RWPE1 (cell line): ENCODE results near the gene MBNL2.

Experiments used
- CTCF ChIA-PET: fragments of 350-600 bp; sonication (Branson Sonifier 250); formaldehyde crosslinking; extraction: SDS; loops from one replicate; lab custom pipeline; 2021; lab: Yijun Ruan, JAX
- POLR2A ChIA-PET: fragments of 400-600 bp; formaldehyde crosslinking; extraction: SDS; loops from one replicate; lab custom pipeline; 2020; ENCODE audit warnings: antibody characterized with exemption; ENCODE audit not compliant: low non-redundant PET; lab: Yijun Ruan, JAX
- DNase-seq: peaks from one replicate; pipeline ENCODE4 v3.0.0; 2012; ENCODE audit warnings: low spot score
- H3K27ac ChIP-seq: fragments of 450-650 bp; 2 replicates; pipeline ENCODE4 v1.5.1; 2017
- TF ChIP-seq, protein P1 (sequence below): fragments of 450-650 bp; conservative IDR thresholded peaks from 2 replicates; pipeline ENCODE4 v1.5.1; 2017; ENCODE audit warnings: low read depth, mild to moderate bottlenecking

Gene MBNL2

DNA sequence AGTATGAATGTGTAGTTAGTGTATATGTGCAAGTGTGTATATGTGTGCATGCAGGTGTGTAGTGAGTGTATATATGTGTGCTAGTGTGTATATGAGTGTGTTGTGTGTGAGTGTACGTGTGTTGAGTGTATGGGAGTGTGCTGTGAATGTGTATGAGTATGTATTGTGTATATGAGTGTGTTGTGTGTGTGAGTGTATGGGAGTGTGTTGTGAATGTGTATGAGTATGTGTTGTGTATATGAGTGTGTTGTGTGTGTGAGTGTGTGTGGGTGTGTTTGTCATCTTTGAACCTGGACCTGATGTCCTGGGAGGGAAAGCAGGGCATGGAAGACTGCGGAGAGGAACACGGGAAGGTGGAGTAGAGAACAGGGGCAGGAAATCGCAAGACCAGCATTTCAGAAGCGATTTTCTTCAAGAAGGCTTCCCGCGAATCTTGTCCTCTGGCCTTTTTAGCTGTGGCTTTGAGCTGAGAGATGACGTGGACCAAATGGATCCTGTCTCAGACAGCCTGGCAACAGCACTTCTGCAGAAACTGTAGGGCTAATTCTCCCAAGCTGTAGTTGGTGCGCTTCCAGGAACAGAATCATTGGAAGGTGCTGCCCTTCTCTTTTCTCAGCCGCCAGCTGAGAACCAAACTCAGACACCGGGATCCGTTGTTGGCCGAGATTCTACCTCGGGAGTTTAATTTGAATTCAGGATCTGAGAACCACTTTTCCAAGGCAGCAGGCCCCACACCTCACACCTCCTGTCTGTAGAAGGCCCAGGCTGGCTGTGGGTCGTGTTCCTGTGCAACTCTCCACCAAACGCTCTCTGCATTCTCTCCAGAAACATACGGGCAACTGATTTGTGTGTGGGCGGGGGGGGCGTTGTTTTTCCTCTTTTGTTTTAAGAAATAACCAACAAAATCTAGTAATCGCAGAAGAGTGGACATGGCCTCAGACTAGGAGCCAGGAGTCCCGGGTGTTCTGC, 117.2 kb downstream of the MBNL2 start:
- TF ChIP-seq, protein P1, sequence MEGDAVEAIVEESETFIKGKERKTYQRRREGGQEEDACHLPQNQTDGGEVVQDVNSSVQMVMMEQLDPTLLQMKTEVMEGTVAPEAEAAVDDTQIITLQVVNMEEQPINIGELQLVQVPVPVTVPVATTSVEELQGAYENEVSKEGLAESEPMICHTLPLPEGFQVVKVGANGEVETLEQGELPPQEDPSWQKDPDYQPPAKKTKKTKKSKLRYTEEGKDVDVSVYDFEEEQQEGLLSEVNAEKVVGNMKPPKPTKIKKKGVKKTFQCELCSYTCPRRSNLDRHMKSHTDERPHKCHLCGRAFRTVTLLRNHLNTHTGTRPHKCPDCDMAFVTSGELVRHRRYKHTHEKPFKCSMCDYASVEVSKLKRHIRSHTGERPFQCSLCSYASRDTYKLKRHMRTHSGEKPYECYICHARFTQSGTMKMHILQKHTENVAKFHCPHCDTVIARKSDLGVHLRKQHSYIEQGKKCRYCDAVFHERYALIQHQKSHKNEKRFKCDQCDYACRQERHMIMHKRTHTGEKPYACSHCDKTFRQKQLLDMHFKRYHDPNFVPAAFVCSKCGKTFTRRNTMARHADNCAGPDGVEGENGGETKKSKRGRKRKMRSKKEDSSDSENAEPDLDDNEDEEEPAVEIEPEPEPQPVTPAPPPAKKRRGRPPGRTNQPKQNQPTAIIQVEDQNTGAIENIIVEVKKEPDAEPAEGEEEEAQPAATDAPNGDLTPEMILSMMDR = no peak
- peak overlapping the region; percentile 26 for H3K27ac ChIP-seq
- CTCF ChIA-PET = interaction anchor here (1.1 kb wide), 1 partner anchor 229 kb away, joined by 3 read pairs; no protein-coding TSS in a partner anchor
- POLR2A ChIA-PET = no interaction called here
- DNase-seq = no peak

DNA sequence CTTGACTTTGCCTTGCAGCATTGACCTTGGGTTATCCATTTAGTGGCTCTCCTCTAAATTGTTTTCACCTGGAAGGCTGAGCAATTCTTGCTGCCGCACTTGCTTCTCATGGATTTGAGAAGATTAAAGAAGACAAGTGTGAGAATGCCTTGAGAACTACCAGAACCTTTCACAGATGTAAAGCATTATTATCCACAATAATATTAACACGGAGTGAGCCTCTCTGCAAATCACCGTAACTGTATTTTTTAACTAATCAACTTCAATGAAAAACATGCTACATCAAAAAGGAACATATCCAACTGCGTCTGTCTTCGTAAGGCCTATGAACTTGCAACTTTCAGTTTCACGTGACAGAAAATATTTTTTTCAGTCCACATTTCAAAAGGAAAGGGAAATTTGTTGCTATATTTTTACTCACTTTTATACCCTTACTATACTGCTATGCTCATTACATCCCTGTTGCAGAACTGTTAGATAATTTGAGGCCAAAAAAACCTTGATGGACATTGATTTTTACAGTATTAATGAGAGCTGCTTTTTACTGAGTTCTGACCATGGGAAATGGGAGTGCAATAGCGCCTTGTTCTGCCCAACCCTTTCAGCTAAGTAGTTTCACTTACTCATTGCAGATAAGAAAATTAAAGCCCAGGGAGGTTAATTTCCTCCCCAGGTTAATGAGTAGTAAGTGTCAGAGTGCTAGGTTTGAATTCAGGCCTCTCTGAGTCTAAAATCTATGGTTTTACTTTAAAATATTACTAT, 118.0 kb downstream of the MBNL2 start:
- TF ChIP-seq, protein P1 = no peak
- no peak overlapping the region for H3K27ac ChIP-seq
- ChIA-PET POLR2A (no interaction called here), CTCF (interaction anchor here (0.6 to 1.1 kb wide), 2 partner anchors 230 to 1282 kb away, joined by 3 to 4 read pairs; no protein-coding TSS in a partner anchor)
- DNase-seq = no peak

DNA sequence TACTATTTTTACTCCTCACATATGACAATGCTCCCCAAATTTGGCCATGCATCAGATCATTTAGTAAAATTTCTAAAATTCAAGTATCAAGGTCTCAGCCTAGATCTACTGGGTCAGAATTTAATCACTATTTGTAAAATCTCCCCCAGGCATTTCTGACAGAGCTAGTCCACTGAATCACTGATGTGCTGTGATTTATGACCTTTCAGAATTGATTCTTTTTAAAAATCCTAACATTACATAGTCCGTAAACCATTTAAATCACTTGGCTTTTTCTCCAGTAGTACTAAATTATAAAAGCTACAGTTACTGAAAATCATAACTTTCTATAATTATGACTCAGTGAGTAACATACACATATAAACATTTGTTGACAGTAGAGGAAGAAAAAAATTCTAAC, 119.0 kb downstream of the MBNL2 start:
- peak; percentile 44 for DNase-seq
- ChIA-PET CTCF (interaction anchor here (1.9 kb wide), 1 partner anchor 231 kb away, joined by 11 read pairs; no protein-coding TSS in a partner anchor), POLR2A (no interaction called here)
- TF ChIP-seq, protein P1 = no peak
- no peak overlapping the region for H3K27ac ChIP-seq

DNA sequence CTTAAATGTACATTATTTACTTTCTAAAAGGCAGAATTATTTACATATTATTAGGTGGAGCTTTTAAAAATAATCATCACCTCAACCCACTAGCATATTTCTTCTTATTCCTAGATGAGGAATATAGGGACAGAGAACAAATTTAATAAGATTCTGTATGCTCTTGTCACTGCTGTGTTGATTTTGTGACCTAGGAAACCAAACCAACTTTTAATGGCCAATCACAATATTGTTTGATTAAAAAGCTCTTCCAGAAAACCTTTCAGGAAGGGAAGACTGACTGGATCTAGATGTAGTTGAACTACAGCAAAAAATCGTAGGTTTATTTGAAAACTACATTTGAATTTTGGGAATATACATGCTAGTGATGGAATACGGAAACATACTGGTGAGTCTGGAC, 120.0 kb downstream of the MBNL2 start:
- CTCF ChIA-PET = interaction anchor here (0.5 to 1.9 kb wide), 4 partner anchors 10 to 324 kb away, joined by 3 to 11 read pairs (median 4); no protein-coding TSS in a partner anchor
- no peak overlapping the region for H3K27ac ChIP-seq
- DNase-seq = no peak
- TF ChIP-seq, protein P1 = no peak
- POLR2A ChIA-PET = no interaction called here

DNA sequence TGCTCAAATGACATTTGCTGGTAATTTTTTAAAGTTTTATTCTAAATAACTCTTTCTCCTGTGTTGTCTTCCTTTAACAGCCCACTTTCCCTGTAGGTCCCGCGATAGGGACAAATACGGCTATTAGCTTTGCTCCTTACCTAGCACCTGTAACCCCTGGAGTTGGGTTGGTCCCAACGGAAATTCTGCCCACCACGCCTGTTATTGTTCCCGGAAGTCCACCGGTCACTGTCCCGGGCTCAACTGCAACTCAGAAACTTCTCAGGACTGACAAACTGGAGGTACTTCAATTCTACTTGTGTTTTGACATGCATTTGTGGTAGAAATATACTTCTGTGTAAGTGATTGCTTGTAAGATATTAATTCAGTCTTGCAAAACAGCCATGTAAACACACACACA, 120.8 kb downstream of the MBNL2 start:
- ChIA-PET CTCF (interaction anchor here (0.9 to 1.9 kb wide), 3 partner anchors 11 to 325 kb away, joined by 3 to 11 read pairs (median 4); no protein-coding TSS in a partner anchor), POLR2A (no interaction called here)
- no peak overlapping the region for H3K27ac ChIP-seq
- no peak for DNase-seq
- TF ChIP-seq, protein P1 = no peak
